IMR-90 (cell line): ENCODE results near the gene RFC3. TPM values are rescaled to one million over a fixed set of nuclear protein-coding genes. Genes with fewer than 3 reads are reported as not detected.

Source experiments
- ATAC-seq: fragments of 200-7000 bp; cut with Tn5 transposase; 2 replicates; pipeline ENCODE4 v1.9.1; 2020; ENCODE audit warnings: low read depth, mild to moderate bottlenecking, moderate library complexity
- BruUV-seq: library from RNA; stranded (reverse); fragments of 400-500 nt; replicated peaks from 2 replicates; lab custom pipeline; 2021; lab: Mats Ljungman, UMichigan
- CTCF ChIA-PET: fragments of 300-600 bp; formaldehyde crosslinking; extraction: SDS; loops from one replicate; lab custom pipeline; 2021; ENCODE audit warnings: antibody characterized with exemption; lab: Yijun Ruan, JAX
- POLR2A ChIA-PET: fragments of 300-600 bp; sonication (Branson Sonifier 250); formaldehyde crosslinking; loops from one replicate; lab custom pipeline; 2022; ENCODE audit warnings: antibody characterized with exemption; ENCODE audit not compliant: unreplicated experiment; lab: Charles Lee
- DNase-seq: peaks from one replicate; pipeline ENCODE4 v3.0.0; 2013
- H2AFZ ChIP-seq: replicated peaks from 2 replicates; pipeline ENCODE3; 2013; ENCODE audit warnings: low read length, mild to moderate bottlenecking; ENCODE audit not compliant: poor library complexity
- H2AK5ac ChIP-seq: 2 replicates; pipeline ENCODE4 v1.6.1; 2013; ENCODE audit warnings: low read depth, low read length, inconsistent platforms
- H2AK9ac ChIP-seq: replicated peaks from 2 replicates; pipeline ENCODE3; 2013; ENCODE audit warnings: mild to moderate bottlenecking, low read depth, low read length, moderate library complexity; ENCODE audit not compliant: poor library complexity
- H2BK120ac ChIP-seq: 2 replicates; pipeline ENCODE4 v1.6.1; 2013; ENCODE audit warnings: low read depth, low read length, inconsistent platforms
- H2BK15ac ChIP-seq: 3 replicates; pipeline ENCODE4 v1.6.1; 2013; ENCODE audit warnings: low read depth, low read length, inconsistent platforms
- H2BK20ac ChIP-seq: 2 replicates; pipeline ENCODE4 v1.6.1; 2013; ENCODE audit warnings: low read depth, mild to moderate bottlenecking, inconsistent platforms, low read length, moderate library complexity
- H2BK5ac ChIP-seq: 2 replicates; pipeline ENCODE4 v1.6.1; 2013; ENCODE audit warnings: mild to moderate bottlenecking, low read depth, low read length, inconsistent platforms; ENCODE audit not compliant: poor library complexity, severe bottlenecking
- H3K14ac ChIP-seq: replicated peaks from 2 replicates; pipeline ENCODE4 v1.6.1; 2013; ENCODE audit warnings: low read depth, low read length, inconsistent platforms
- H3K18ac ChIP-seq: 2 replicates; pipeline ENCODE4 v1.6.1; 2013; ENCODE audit warnings: low read depth, low read length, control low read depth
- H3K23ac ChIP-seq: 2 replicates; pipeline ENCODE4 v1.6.1; 2013; ENCODE audit warnings: low read depth, low read length, inconsistent platforms
- H3K27ac ChIP-seq: 2 replicates; pipeline ENCODE4 v1.5.1; 2013; ENCODE audit warnings: mild to moderate bottlenecking, control low read depth, low read length; ENCODE audit not compliant: insufficient read depth
- H3K27me3 ChIP-seq: 2 replicates; pipeline ENCODE4 v1.6.1; 2013; ENCODE audit warnings: low read length; ENCODE audit not compliant: control insufficient read depth, insufficient read depth
- H3K36me3 ChIP-seq: 2 replicates; pipeline ENCODE4 v1.6.1; 2013; ENCODE audit warnings: low read length, mixed read lengths; ENCODE audit not compliant: control insufficient read depth, insufficient read depth
- H3K4ac ChIP-seq: 2 replicates; pipeline ENCODE4 v1.6.1; 2013; ENCODE audit warnings: low read depth, low read length, inconsistent platforms
- H3K4me1 ChIP-seq: 2 replicates; pipeline ENCODE4 v1.6.1; 2013; ENCODE audit warnings: low read length, mixed read lengths; ENCODE audit not compliant: control insufficient read depth, insufficient read depth
- H3K4me2 ChIP-seq: 2 replicates; pipeline ENCODE4 v1.6.1; 2013; ENCODE audit warnings: low read depth, mild to moderate bottlenecking, control low read depth, low read length, moderate library complexity
- H3K4me3 ChIP-seq: 2 replicates; pipeline ENCODE4 v1.5.1; 2013; ENCODE audit warnings: low read depth, mild to moderate bottlenecking, control low read depth, low read length, moderate library complexity; ENCODE audit not compliant: insufficient read depth
- H3K56ac ChIP-seq: 2 replicates; pipeline ENCODE4 v1.6.1; 2013; ENCODE audit warnings: low read length, inconsistent platforms; ENCODE audit not compliant: insufficient read depth; ENCODE audit errors: extremely low read depth
- H3K79me1 ChIP-seq, 2 experiments: 2 replicates each; pipeline ENCODE4 v1.6.1; 2013; ENCODE audit warnings: low read length in 2 of 2, inconsistent platforms in 1 of 2, low read depth in 1 of 2
- H3K9ac ChIP-seq: 2 replicates; pipeline ENCODE4 v1.6.1; 2013; ENCODE audit warnings: low read depth, low read length, control low read depth
- H3K9me1 ChIP-seq: 2 replicates; pipeline ENCODE4 v1.6.1; 2013; ENCODE audit warnings: low read length, inconsistent platforms; ENCODE audit not compliant: insufficient read depth
- H3K9me3 ChIP-seq: 2 replicates; pipeline ENCODE4 v1.6.1; 2013; ENCODE audit warnings: low read length; ENCODE audit not compliant: control insufficient read depth, insufficient read depth
- H4K20me1 ChIP-seq: 2 replicates; pipeline ENCODE4 v1.6.1; 2013; ENCODE audit warnings: low read length, inconsistent platforms; ENCODE audit not compliant: insufficient read depth
- H4K5ac ChIP-seq: 2 replicates; pipeline ENCODE4 v1.6.1; 2013; ENCODE audit warnings: mild to moderate bottlenecking, low read depth, low read length, control low read depth
- H4K8ac ChIP-seq, 2 experiments: 2 replicates each; pipeline ENCODE4 v1.6.1; 2013; ENCODE audit warnings: low read depth in 2 of 2, low read length in 2 of 2, control low read depth in 1 of 2, inconsistent platforms in 1 of 2
- H4K91ac ChIP-seq: 2 replicates; pipeline ENCODE4 v1.6.1; 2013; ENCODE audit warnings: low read depth, low read length, inconsistent platforms; ENCODE audit not compliant: insufficient read depth
- BHLHE40 ChIP-seq: fragments of 150-350 bp; IDR thresholded peaks from 2 replicates; pipeline ENCODE4 v1.6.1; 2016; ENCODE audit warnings: mild to moderate bottlenecking, low read depth, low read length
- CEBPB ChIP-seq: IDR thresholded peaks from 2 replicates; pipeline ENCODE4 v1.6.1; 2012; ENCODE audit warnings: low read depth, low read length, improper control_type of control experiment
- CHD1 ChIP-seq: IDR thresholded peaks from 2 replicates; pipeline ENCODE4 v1.6.1; 2012; ENCODE audit warnings: low read depth, low read length, improper control_type of control experiment
- FOS ChIP-seq: fragments of 150-350 bp; IDR thresholded peaks from 2 replicates; pipeline ENCODE4 v1.6.1; 2016; ENCODE audit warnings: low read depth, low read length
- MAFK ChIP-seq: IDR thresholded peaks from 2 replicates; pipeline ENCODE4 v1.6.1; 2012; ENCODE audit warnings: low read depth, low read length, improper control_type of control experiment
- MAZ ChIP-seq: IDR thresholded peaks from 2 replicates; pipeline ENCODE4 v1.6.1; 2012; ENCODE audit warnings: low read depth, mild to moderate bottlenecking, low read length, improper control_type of control experiment, moderate library complexity, borderline replicate concordance
- MXI1 ChIP-seq: IDR thresholded peaks from 2 replicates; pipeline ENCODE4 v1.6.1; 2012; ENCODE audit warnings: low read depth, mild to moderate bottlenecking, low read length, moderate library complexity, borderline replicate concordance
- NFE2L2 ChIP-seq: fragments of 150-350 bp; IDR thresholded peaks from 2 replicates; pipeline ENCODE4 v1.6.1; 2016; ENCODE audit warnings: low read depth, mild to moderate bottlenecking, low read length
- POLR2A ChIP-seq: IDR thresholded peaks from 2 replicates; pipeline ENCODE4 v1.6.1; 2012; ENCODE audit warnings: mild to moderate bottlenecking, low read depth, low read length
- RAD21 ChIP-seq: IDR thresholded peaks from 2 replicates; pipeline ENCODE4 v1.6.1; 2012; ENCODE audit warnings: low read length, improper control_type of control experiment
- RCOR1 ChIP-seq: IDR thresholded peaks from 2 replicates; pipeline ENCODE4 v1.6.1; 2012; ENCODE audit warnings: mild to moderate bottlenecking, low read length, improper control_type of control experiment; ENCODE audit not compliant: insufficient replicate concordance
- RFX5 ChIP-seq: IDR thresholded peaks from 2 replicates; pipeline ENCODE4 v1.8.0; 2012; ENCODE audit warnings: low read depth, mild to moderate bottlenecking, low read length, moderate library complexity
- USF2 ChIP-seq: fragments of 150-350 bp; IDR thresholded peaks from 2 replicates; pipeline ENCODE4 v1.6.1; 2017; ENCODE audit warnings: mild to moderate bottlenecking, antibody characterized with exemption, low read length, low read depth
- WGBS, 2 experiments: methylation state at CpG; one replicate each; pipeline versions ENCODE4 v1.1.5 to v1.1.7; 2013; ENCODE audit warnings: missing lambda C conversion rate in 2 of 2; ENCODE audit not compliant: insufficient read length in 1 of 2; ENCODE audit errors: extremely low coverage in 2 of 2; 5-methylcytosine and 5-hydroxymethylcytosine counted together
- dilution Hi-C: fragments of 300-500 bp; cut with HindIII; formaldehyde crosslinking; loops from one replicate; pipeline ENCODE4 v1.14.3; 2018; ENCODE audit warnings: low sequenced_read_pairs; ENCODE audit not compliant: unreplicated experiment
- in situ Hi-C: fragments of 300-500 bp; cut with MboI; formaldehyde crosslinking; loops from 3 replicates; pipeline ENCODE4 v1.14.3; 2019; ENCODE audit warnings: low sequenced_read_pairs, inconsistent platforms, mixed read lengths
- intact Hi-C: fragments of 100-400 bp; cut with micrococcal nuclease; formaldehyde crosslinking; loops from 2 replicates; pipeline ENCODE4 v1.10.0; 2022
- polyA plus RNA-seq, 3 experiments: library from polyadenylated mRNA; depleted of rRNA; stranded (reverse); fragments of >200 nt; gene quantifications; 2 replicates each; pipeline ENCODE4 v1.2.3, GENCODE V29; 2012; ENCODE audit warnings: low replicate concordance in 1 of 3
- total RNA-seq: library from RNA; depleted of rRNA; stranded (reverse); fragments of >200 nt; gene quantifications from 2 replicates; pipeline ENCODE4 v1.2.3, GENCODE V29; 2012
- TF ChIP-seq, protein P1 (sequence below): conservative IDR thresholded peaks from 2 replicates; pipeline ENCODE4 v1.5.1; 2012; ENCODE audit warnings: mild to moderate bottlenecking, low read depth, low read length, improper control_type of control experiment

The RFC3 gene
- total and polyA plus RNA-seq, 2 of the 4 experiments (the other 2 are of a cell fraction): 9.8 to 12.9 TPM

GRCh38 chr13:33828431-33829129, 10.6 kb downstream of the RFC3 start:
- Histone ChIP-seq H2BK15ac (no peak overlapping the region), H3K4ac (no peak overlapping the region), H2AK5ac (no peak overlapping the region), H2BK120ac (no peak overlapping the region), H3K36me3 (peaks cover 6% of the 10 kb centered on the region), H3K9me3 (no peaks in the 10 kb centered on the region), H3K4me2 (no peak overlapping the region), H2AFZ (no peak overlapping the region), H4K8ac (no peak overlapping the region), H3K79me1 (no peaks in the 10 kb centered on the region; a peak in 1 of 4 replicates), H3K9ac (no peak overlapping the region), H3K14ac (no peak overlapping the region), H4K91ac (no peak overlapping the region), H4K20me1 (no peaks in the 10 kb centered on the region), H3K27me3 (no peaks in the 10 kb centered on the region), H2BK5ac (no peak overlapping the region), H3K4me3 (no peak overlapping the region), H3K18ac (no peak overlapping the region), H4K5ac (no peak overlapping the region), H3K56ac (no peak overlapping the region), H3K27ac (no peak overlapping the region), H2BK20ac (no peak overlapping the region), H3K4me1 (no peaks in the 10 kb centered on the region), H3K23ac (no peak overlapping the region), H3K9me1 (no peaks in the 10 kb centered on the region), H2AK9ac (no peak overlapping the region)
- BruUV-seq: no TSS peak
- 100% methylated on average over 1 of the region's 7 CpGs; no CpG with 5 or more reads in 1 of the 2 experiments for WGBS, 2 experiments
- ATAC-seq (no peak), DNase-seq (no peak)
- intact Hi-C loops: no loop called here
- ChIA-PET POLR2A (no interaction called here), CTCF (no interaction called here)
- dilution Hi-C loops: no loop called here
- in situ Hi-C loops: no loop called here
- TF ChIP-seq FOS (no peak), RCOR1 (no peak), BHLHE40 (no peak), CHD1 (no peak), MAFK (no peak), MXI1 (no peak), MAZ (no peak), POLR2A (no peak), USF2 (no peak), RAD21 (no peak), RFX5 (no peak), CEBPB (no peak), NFE2L2 (no peak)
- TF ChIP-seq, protein P1, sequence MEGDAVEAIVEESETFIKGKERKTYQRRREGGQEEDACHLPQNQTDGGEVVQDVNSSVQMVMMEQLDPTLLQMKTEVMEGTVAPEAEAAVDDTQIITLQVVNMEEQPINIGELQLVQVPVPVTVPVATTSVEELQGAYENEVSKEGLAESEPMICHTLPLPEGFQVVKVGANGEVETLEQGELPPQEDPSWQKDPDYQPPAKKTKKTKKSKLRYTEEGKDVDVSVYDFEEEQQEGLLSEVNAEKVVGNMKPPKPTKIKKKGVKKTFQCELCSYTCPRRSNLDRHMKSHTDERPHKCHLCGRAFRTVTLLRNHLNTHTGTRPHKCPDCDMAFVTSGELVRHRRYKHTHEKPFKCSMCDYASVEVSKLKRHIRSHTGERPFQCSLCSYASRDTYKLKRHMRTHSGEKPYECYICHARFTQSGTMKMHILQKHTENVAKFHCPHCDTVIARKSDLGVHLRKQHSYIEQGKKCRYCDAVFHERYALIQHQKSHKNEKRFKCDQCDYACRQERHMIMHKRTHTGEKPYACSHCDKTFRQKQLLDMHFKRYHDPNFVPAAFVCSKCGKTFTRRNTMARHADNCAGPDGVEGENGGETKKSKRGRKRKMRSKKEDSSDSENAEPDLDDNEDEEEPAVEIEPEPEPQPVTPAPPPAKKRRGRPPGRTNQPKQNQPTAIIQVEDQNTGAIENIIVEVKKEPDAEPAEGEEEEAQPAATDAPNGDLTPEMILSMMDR: no peak
